NCI-H524 treated with DMSO at 0.1 percent for 48 hours (cell line): ENCODE results near the gene TRDN.

Experiments
- DNase-seq: peaks from one replicate; lab custom pipeline; 2025; lab: John Stamatoyannopoulos, UW

TRDN gene

DNA sequence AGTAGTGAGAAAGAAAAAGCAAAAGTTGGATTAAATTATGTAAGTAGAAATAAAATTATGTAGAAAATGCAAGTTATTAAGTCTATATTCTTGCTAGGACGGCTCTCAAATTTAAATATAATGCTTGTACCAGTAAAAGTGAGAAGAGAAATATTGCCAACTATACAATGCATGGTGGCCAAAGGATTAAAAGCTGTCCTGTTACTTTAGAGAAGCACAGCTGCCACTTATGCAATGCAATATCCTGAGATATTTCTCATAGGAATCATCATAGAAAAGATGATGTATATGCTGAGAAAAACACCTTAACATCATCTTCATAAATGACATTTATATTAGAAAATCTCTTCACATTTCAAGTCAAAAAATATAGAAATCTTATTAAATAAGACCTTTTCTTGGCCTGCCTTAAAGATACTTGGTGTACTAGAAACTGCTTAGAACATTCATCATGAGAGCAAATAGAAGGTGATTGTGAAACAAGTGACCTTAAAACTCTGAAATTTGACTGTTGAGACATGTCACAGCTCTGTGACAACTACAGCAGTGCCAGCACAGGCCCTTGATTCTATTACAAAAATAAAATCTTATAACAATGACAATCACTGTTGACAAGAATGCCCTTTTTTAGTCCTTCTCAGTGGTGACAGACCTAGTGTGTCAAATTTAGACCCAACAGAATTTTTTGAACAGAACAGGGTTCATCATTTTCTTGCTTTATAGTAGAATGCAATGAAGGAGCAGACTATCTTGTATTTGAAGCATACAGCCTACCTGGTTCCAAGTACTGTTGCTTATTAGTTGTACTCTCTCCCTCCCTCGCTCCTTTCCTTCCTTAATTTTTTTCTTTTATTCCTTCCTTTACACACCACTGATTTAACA, 467.6 kb downstream of the TRDN start:
- DNase-seq = no peak

DNA sequence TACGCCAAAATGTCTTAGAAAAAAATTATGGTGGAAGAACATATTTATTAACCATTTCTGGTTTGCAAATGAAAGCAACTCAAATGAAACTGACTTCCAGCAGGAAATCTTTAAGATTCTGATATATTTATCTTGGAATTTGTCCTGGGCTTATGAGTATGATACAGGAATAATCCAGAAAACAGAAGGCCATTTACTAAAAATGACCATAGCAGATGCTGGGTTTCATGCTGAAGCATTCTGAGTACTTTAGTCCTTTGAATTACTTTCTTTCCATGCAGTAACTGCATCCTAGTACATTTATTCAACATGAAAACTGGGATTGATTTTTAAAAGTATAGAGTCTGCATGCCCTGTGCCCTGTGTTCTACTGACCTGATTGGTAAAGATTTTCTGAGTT, 468.3 kb downstream of the TRDN start:
- DNase-seq = no peak
